ENCODE measurements around the gene CDK3. TPM values are rescaled to one million over a fixed set of nuclear protein-coding genes. Genes with fewer than 3 reads are reported as not detected.

CDK3 gene
- total and polyA plus RNA-seq, 4 donors, result 1.5 to 6.3 (median 2.6) TPM

DNA sequence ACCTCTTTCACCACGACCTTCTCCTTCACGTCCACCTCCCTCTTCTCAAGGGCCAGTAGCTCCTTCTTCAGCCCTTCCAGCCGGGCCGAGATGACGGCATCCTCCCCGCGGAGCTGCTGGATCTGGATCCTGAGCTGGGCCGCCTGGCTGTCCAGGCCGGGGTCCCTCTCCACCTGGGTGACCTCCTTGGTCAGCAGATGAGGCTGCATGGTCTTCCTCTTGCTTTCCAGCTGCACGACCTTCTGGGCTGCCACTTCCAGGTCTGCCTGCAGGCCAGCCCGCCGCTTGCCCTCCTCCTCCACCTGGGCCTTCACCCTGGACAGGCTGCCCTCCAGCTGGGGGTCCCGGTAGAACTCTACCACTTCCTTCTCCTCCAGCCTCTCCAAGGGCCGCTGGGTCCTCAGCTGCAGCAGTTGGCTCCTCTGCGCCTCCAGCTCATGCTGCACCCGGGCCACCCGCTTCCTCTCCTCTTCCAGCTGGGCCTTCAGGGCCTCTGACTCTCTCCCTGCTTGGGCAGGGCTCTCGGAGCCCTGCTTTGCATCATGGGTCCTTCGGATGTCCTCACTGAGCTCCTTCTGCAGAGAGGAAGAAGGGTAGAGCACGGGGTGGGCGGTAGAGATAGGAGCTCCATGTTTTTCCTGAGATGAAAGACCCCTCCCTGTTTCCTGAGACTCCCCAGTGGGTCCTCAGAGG, 9.5 kb downstream of the CDK3 start:
- H3K27ac ChIP-seq (ENCODE audit: low read depth in 1 of 2, low read length in 2 of 2), result no peak overlapping the region
- H3K27me3 ChIP-seq (ENCODE audit: control insufficient read depth in 4 of 4, insufficient read depth in 4 of 4, low read length in 3 of 4), result no peaks in the 10 kb centered on the region
- DNase-seq (ENCODE audit: low spot score), result no peak

DNA sequence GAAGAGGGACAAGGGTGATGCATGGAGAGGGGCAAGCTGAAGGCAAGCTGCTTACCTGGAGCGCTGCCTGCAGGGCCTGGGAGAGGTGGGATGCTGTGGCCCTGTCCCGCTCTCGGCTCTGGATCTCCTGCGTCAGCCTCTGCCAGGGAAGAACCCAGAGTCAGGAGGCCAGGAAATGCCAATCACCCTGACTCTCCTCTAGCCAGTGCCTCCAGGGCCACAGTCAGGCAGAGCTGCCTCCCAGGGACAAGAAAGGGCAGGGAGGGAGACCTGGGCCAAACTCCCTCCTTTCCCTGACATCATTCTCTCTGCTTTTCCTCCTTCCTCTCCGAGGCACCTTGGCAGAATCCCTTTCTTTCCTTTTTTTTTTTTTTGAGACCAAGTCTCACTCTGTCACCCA, 11.3 kb downstream of the CDK3 start:
- no peak for DNase-seq (ENCODE audit: low spot score)
- Histone ChIP-seq H3K4me3 (ENCODE audit: low read depth in 1 of 3, low read length in 3 of 3) (no peak overlapping the region), H3K4me1 (ENCODE audit: control insufficient read depth in 4 of 4, insufficient read depth in 4 of 4, low read length in 3 of 4) (peaks cover 0 to 6% (median 2%) of the 10 kb centered on the region in 4 donors), H3K27me3 (ENCODE audit: control insufficient read depth in 4 of 4, insufficient read depth in 4 of 4, low read length in 3 of 4) (no peaks in the 10 kb centered on the region), H3K36me3 (ENCODE audit: control insufficient read depth in 4 of 4, insufficient read depth in 3 of 4, low read depth in 1 of 4, low read length in 3 of 4) (no peaks in the 10 kb centered on the region), H3K27ac (ENCODE audit: low read depth in 1 of 2, low read length in 2 of 2) (no peak overlapping the region), H3K9me3 (ENCODE audit: control insufficient read depth in 4 of 4, low read length in 3 of 4) (no peaks in the 10 kb centered on the region), H3K9ac (ENCODE audit: low read depth in 1 of 2, low read length in 2 of 2) (no peak overlapping the region)
- WGBS, result 85% methylated on average over 5 of the region's 5 CpGs
- TF ChIP-seq SP1 (IDR thresholded peaks at IDR 0.05) (no peak), HNF4G (IDR thresholded peaks at IDR 0.05) (no peak), HNF4A (conservative IDR thresholded peaks at IDR 0.05) (no peak), CTCF (IDR thresholded peaks at IDR 0.05; ENCODE audit: low read depth, low read length, missing input control) (no peak), FOXA2 (IDR thresholded peaks at IDR 0.05) (no peak), FOXA1 (IDR thresholded peaks at IDR 0.05) (no peak), RXRA (IDR thresholded peaks at IDR 0.05) (no peak), NR2F2 (IDR thresholded peaks at IDR 0.05) (no peak), EGR1 (IDR thresholded peaks at IDR 0.05; ENCODE audit: low read depth in 2 of 2) (no peak)
- TF ChIP-seq, protein P1, sequence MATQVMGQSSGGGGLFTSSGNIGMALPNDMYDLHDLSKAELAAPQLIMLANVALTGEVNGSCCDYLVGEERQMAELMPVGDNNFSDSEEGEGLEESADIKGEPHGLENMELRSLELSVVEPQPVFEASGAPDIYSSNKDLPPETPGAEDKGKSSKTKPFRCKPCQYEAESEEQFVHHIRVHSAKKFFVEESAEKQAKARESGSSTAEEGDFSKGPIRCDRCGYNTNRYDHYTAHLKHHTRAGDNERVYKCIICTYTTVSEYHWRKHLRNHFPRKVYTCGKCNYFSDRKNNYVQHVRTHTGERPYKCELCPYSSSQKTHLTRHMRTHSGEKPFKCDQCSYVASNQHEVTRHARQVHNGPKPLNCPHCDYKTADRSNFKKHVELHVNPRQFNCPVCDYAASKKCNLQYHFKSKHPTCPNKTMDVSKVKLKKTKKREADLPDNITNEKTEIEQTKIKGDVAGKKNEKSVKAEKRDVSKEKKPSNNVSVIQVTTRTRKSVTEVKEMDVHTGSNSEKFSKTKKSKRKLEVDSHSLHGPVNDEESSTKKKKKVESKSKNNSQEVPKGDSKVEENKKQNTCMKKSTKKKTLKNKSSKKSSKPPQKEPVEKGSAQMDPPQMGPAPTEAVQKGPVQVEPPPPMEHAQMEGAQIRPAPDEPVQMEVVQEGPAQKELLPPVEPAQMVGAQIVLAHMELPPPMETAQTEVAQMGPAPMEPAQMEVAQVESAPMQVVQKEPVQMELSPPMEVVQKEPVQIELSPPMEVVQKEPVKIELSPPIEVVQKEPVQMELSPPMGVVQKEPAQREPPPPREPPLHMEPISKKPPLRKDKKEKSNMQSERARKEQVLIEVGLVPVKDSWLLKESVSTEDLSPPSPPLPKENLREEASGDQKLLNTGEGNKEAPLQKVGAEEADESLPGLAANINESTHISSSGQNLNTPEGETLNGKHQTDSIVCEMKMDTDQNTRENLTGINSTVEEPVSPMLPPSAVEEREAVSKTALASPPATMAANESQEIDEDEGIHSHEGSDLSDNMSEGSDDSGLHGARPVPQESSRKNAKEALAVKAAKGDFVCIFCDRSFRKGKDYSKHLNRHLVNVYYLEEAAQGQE (IDR thresholded peaks at IDR 0.05), result no peak
- TF ChIP-seq, protein P2, sequence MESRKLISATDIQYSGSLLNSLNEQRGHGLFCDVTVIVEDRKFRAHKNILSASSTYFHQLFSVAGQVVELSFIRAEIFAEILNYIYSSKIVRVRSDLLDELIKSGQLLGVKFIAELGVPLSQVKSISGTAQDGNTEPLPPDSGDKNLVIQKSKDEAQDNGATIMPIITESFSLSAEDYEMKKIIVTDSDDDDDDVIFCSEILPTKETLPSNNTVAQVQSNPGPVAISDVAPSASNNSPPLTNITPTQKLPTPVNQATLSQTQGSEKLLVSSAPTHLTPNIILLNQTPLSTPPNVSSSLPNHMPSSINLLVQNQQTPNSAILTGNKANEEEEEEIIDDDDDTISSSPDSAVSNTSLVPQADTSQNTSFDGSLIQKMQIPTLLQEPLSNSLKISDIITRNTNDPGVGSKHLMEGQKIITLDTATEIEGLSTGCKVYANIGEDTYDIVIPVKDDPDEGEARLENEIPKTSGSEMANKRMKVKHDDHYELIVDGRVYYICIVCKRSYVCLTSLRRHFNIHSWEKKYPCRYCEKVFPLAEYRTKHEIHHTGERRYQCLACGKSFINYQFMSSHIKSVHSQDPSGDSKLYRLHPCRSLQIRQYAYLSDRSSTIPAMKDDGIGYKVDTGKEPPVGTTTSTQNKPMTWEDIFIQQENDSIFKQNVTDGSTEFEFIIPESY (IDR thresholded peaks at IDR 0.05), result no peak

More for the DNA sequence above, 9.5 kb downstream of the CDK3 start:
- H3K36me3 ChIP-seq (ENCODE audit: control insufficient read depth in 4 of 4, insufficient read depth in 3 of 4, low read depth in 1 of 4, low read length in 3 of 4), result no peaks in the 10 kb centered on the region
- TF ChIP-seq, protein P1 (IDR thresholded peaks at IDR 0.05), result no peak
- TF ChIP-seq TAF1 (conservative IDR thresholded peaks at IDR 0.05) (no peak), NR2F2 (IDR thresholded peaks at IDR 0.05) (no peak), SP1 (IDR thresholded peaks at IDR 0.05) (no peak), EGR1 (IDR thresholded peaks at IDR 0.05; ENCODE audit: low read depth in 2 of 2) (no peak), YY1 (IDR thresholded peaks at IDR 0.05) (no peak), JUND (IDR thresholded peaks at IDR 0.05) (no peak), HNF4G (IDR thresholded peaks at IDR 0.05) (no peak), RAD21 (IDR thresholded peaks at IDR 0.05) (no peak), GABPA (IDR thresholded peaks at IDR 0.05 in 1 of 2, conservative IDR thresholded peaks at IDR 0.05 in 1 of 2) (no peak)
- TF ChIP-seq, protein P2 (IDR thresholded peaks at IDR 0.05), result no peak
- TF ChIP-seq, protein P3, sequence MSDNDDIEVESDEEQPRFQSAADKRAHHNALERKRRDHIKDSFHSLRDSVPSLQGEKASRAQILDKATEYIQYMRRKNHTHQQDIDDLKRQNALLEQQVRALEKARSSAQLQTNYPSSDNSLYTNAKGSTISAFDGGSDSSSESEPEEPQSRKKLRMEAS (IDR thresholded peaks at IDR 0.05), result no peak
- no peak overlapping the region for H3K9ac ChIP-seq (ENCODE audit: low read depth in 1 of 2, low read length in 2 of 2)
- H3K4me3 ChIP-seq (ENCODE audit: low read depth in 1 of 3, low read length in 3 of 3), result no peak overlapping the region
- peaks cover 0 to 9% (median 6%) of the 10 kb centered on the region in 4 donors for H3K4me1 ChIP-seq (ENCODE audit: control insufficient read depth in 4 of 4, insufficient read depth in 4 of 4, low read length in 3 of 4)
- 90% methylated on average over 21 of the region's 21 CpGs for WGBS
- H3K9me3 ChIP-seq (ENCODE audit: control insufficient read depth in 4 of 4, low read length in 3 of 4), result no peaks in the 10 kb centered on the region
